A549 treated with ZK216348 at 1 μM for 4 hours (cell line): ENCODE data around the gene DHRS3. TPM values are rescaled to one million over a fixed set of nuclear protein-coding genes. Genes with fewer than 3 reads are reported as not detected.

Experiments
- total RNA-seq: library from RNA; stranded (reverse); fragments of 200-300 nt; extraction: Qiagen RNA extraction; gene quantifications from 5 replicates; pipeline ENCODE4 v1.2.3, GENCODE V29; 2022; ENCODE audit warnings: low read depth

Gene DHRS3, protein sequence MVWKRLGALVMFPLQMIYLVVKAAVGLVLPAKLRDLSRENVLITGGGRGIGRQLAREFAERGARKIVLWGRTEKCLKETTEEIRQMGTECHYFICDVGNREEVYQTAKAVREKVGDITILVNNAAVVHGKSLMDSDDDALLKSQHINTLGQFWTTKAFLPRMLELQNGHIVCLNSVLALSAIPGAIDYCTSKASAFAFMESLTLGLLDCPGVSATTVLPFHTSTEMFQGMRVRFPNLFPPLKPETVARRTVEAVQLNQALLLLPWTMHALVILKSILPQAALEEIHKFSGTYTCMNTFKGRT
- 44.3 to 62.2 TPM (median 56.5 TPM) in 5 replicates for total RNA-seq

GRCh38 chr1:12617901-12618660 is at the start of gene DHRS3:
Gene DHRS3 (minus strand): TSS chr1:12618210. CDS start chr1:12617348, 862 bp downstream.

DNA sequence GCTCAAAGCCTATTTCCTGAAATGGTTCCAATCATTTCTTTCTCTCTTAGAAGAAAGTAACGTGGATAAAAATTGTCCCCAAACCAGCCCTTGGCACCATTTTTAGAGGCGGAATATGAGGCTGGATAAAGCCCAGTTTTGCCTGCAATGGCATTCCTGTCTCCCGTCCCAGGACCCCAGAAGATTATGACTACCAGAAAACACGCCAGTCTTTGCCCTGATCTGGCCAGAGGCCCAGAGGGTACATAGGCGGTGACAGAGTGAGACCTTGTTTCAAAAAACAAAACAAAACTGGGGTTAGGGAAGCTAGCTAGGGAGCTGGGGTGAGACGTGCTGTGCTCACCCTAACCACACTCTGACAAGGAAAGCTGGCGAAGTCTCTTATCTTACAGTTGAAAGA is 25.8 kb upstream of the DHRS3 start, which contains the start of gene AADACL4:
TSS of gene AADACL4 (plus strand) at position 301 of the 400 bp plus-strand sequence. CDS start 462 bp downstream, outside the sequence.

Other genes starting within 250 kb of the DHRS3 start
- gene AADACL4, start 25.9 kb upstream of the DHRS3 start, total RNA-seq: not detected in 5 replicates
- not detected in 5 replicates for gene AADACL3, start 97.9 kb upstream of the DHRS3 start, total RNA-seq
- gene CFAP107, start 128.0 kb upstream of the DHRS3 start, total RNA-seq: not detected in 5 replicates
- not detected in 5 replicates for gene PRAMEF12, start 155.5 kb upstream of the DHRS3 start, total RNA-seq
- not detected in 5 replicates for gene PRAMEF1, start 173.2 kb upstream of the DHRS3 start, total RNA-seq
- gene PRAMEF11, start 213.2 kb upstream of the DHRS3 start, total RNA-seq: not detected in 5 replicates
- gene HNRNPCL1, start 230.5 kb upstream of the DHRS3 start, total RNA-seq: not detected in 5 replicates
- gene PRAMEF2, start 238.9 kb upstream of the DHRS3 start, total RNA-seq: not detected in 5 replicates